ENCODE data around the gene PRKCSH.
"Not testable (repeated sequence)": the region's sequence is repeated elsewhere in the genome, so short reads cannot be mapped to it uniquely, and the experiment has no call there.

PRKCSH gene

GRCh38 chr19:11422163-11423065 lies 13.0 kb upstream of the PRKCSH start:
- 0 out of 2 replicates have a peak overlapping the region, but pooled peaks have one; percentile 22 for H3K4me3 ChIP-seq (ENCODE audit: low read depth, low read length)
- TF ChIP-seq, protein P1, sequence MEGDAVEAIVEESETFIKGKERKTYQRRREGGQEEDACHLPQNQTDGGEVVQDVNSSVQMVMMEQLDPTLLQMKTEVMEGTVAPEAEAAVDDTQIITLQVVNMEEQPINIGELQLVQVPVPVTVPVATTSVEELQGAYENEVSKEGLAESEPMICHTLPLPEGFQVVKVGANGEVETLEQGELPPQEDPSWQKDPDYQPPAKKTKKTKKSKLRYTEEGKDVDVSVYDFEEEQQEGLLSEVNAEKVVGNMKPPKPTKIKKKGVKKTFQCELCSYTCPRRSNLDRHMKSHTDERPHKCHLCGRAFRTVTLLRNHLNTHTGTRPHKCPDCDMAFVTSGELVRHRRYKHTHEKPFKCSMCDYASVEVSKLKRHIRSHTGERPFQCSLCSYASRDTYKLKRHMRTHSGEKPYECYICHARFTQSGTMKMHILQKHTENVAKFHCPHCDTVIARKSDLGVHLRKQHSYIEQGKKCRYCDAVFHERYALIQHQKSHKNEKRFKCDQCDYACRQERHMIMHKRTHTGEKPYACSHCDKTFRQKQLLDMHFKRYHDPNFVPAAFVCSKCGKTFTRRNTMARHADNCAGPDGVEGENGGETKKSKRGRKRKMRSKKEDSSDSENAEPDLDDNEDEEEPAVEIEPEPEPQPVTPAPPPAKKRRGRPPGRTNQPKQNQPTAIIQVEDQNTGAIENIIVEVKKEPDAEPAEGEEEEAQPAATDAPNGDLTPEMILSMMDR (IDR thresholded peaks at IDR 0.05; ENCODE audit: low read depth, low read length), result no peak

DNA sequence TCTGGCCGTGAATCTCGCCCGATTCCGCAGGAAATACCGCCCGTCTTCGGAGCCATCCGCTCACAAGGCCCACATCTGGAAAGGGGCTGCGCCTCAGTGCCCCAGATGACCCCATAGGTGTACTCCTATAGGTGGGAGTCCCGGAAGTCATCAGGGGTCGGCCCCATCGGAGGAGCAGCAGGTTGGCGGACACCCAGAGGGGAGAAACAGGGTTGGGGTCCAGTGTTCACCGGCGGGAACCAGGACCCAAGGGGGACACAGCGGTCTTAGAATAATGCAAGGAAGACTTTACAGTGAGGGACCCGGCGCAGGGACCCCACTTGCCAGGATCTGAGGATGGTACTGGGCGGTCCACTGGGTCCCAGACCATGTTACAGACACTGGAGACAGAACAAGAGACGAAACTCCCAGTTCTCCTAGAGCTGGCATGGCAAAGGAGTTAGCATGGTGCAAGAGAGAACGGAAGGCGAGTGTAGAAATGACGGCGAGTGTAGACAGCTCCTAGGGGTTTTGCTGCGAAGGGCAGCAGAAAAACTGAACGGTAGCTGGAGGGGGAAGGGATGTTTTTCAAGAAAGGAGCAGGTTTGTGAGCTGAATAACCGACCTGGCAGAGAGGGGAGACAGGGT lies 12.2 kb upstream of the PRKCSH start:
- TF ChIP-seq, protein P1 (IDR thresholded peaks at IDR 0.05; ENCODE audit: low read depth, low read length), result no peak
- no peak overlapping the region for H3K4me3 ChIP-seq (ENCODE audit: low read depth, low read length)

DNA sequence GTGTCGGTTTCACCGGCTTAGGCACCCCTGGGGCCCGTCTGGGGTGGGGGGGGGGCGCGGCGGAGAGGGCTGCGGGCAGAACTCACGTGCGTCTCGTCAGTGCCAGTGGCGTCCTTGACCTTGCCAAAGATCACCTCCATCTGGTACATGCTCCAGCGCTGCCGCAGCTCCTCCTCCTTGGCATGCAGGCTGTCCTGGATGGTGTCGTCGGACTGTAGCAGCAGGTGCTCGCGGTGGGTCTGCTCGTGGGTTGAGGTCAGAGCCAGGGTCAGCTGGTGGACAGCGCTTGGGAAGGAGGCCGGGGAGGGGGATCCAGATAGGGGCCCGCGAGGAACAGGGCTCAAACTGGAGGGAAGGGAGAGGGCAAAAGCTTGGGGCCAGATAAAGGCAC lies 11.6 kb upstream of the PRKCSH start:
- TF ChIP-seq, protein P1 (IDR thresholded peaks at IDR 0.05; ENCODE audit: low read depth, low read length), result no peak
- no peak overlapping the region for H3K4me3 ChIP-seq (ENCODE audit: low read depth, low read length)

DNA sequence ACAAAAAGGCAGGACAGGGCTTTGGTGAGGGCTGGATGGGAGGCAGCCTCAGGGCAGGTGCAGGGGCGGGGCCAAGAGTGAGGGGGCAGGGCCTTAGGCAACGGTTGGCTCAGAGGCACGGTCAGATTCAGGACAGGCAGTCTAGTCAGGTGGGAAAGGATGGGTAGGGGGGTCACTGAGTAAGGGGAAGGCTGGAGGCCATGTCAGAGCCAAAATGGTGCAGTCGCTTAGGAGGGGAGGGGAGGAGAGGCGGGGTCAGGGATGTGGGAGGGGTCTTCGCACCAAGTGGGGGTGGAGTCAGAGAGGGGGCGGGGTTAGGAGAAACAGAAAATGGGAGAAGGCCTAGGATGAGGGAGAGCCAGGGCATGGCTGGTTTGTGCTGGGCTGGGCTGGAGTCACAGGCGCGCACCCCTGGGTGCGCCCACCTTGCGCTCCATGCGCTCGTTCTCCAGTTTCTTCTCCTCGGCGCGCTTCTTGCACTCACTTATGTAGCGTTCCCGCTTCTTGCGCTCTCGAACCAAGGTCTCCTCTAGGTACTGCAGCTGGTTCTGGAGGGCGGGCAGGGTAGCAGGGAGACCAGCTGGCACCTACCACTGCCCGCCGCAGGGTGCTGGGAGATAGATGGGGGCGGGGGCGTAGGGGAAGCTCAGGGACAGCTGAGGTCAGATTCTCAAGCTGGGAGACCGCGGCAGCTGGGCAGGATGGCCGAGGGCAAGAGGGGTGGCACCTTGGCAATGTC lies 9.5 kb upstream of the PRKCSH start:
- H3K4me3 ChIP-seq (ENCODE audit: low read depth, low read length), result no peak overlapping the region
- TF ChIP-seq, protein P1 (IDR thresholded peaks at IDR 0.05; ENCODE audit: low read depth, low read length), result no peak

DNA sequence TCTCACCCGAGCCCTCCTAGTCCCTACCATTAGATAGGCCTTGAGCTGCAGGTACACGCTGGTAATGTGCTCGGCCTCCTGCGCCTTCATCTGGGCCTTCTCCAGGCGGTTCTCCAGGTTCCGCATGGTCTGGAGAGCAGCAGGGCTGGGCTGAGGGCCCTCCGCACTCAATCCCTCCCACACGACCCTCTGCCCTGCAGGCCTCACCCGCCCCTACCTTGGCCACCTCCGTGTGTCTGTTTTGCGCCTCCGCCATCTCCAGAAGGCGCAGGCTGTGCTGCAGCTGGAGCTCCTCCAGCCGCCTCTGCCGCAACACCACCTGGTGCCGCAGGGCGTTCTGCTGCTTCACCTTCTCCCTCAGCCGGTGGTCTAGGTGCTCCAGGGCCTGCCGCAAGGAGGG lies 8.8 kb upstream of the PRKCSH start:
- TF ChIP-seq, protein P1 (IDR thresholded peaks at IDR 0.05; ENCODE audit: low read depth, low read length), result no peak
- no peak overlapping the region for H3K4me3 ChIP-seq (ENCODE audit: low read depth, low read length)

- not testable (repeated sequence) for H3K4me3 ChIP-seq (ENCODE audit: low read depth, low read length)
These were observed 1.9 kb upstream of the PRKCSH start for GRCh38 chr19:11433526-11433925.

- peak overlapping the region; percentile 96 for H3K4me3 ChIP-seq (ENCODE audit: low read depth, low read length)
- TF ChIP-seq, protein P1 (IDR thresholded peaks at IDR 0.05; ENCODE audit: low read depth, low read length), result no peak
These were observed 755 bp upstream of the PRKCSH start for GRCh38 chr19:11434703-11435056.

Data from WI38 (cell line).